GM18498 (cell line): ENCODE measurements around the gene LPAR3.

Experiments used
- ATAC-seq: cut with Tn5 transposase; IDR thresholded peaks from one replicate; pipeline ENCODE4 v1.9.1; 2021; ENCODE audit warnings: mild to moderate bottlenecking, moderate library complexity; ENCODE audit not compliant: unreplicated experiment

Gene LPAR3

GRCh38 chr1:84859866-84860265 is 33.1 kb downstream of the LPAR3 start:
- no peak for ATAC-seq

- ATAC-seq: no peak
Observed at GRCh38 chr1:84857906-84858305, 35.1 kb downstream of the LPAR3 start.

- ATAC-seq: no peak
Observed at GRCh38 chr1:84856726-84857270, 36.2 kb downstream of the LPAR3 start.

GRCh38 chr1:84855691-84856630 is 37.0 kb downstream of the LPAR3 start:
- ATAC-seq: no peak

GRCh38 chr1:84855168-84855567 is 37.8 kb downstream of the LPAR3 start:
- no peak for ATAC-seq

- peak; percentile 96 for ATAC-seq
Observed at GRCh38 chr1:84853741-84854721, 39.0 kb downstream of the LPAR3 start.

GRCh38 chr1:84851839-84852238 is 41.2 kb downstream of the LPAR3 start:
- no peak for ATAC-seq

GRCh38 chr1:84849357-84849975 is 43.5 kb downstream of the LPAR3 start:
- no peak for ATAC-seq

- ATAC-seq: peak; percentile 74
Observed at GRCh38 chr1:84847253-84848250, 45.5 kb downstream of the LPAR3 start.

- ATAC-seq: no peak
Observed at GRCh38 chr1:84846387-84846786, 46.6 kb downstream of the LPAR3 start.

- ATAC-seq: no peak
Observed at GRCh38 chr1:84845357-84845756, 47.6 kb downstream of the LPAR3 start.

GRCh38 chr1:84844094-84844493 is 48.9 kb downstream of the LPAR3 start:
- ATAC-seq: no peak

GRCh38 chr1:84842748-84843231 is 50.2 kb downstream of the LPAR3 start:
- ATAC-seq: no peak

- ATAC-seq: no peak
Observed at GRCh38 chr1:84841971-84842370, 51.0 kb downstream of the LPAR3 start.

GRCh38 chr1:84840346-84840745 is 52.7 kb downstream of the LPAR3 start:
- no peak for ATAC-seq

- no peak for ATAC-seq
Observed at GRCh38 chr1:84839544-84839943, 53.5 kb downstream of the LPAR3 start.

GRCh38 chr1:84836145-84836544 is 56.9 kb downstream of the LPAR3 start:
- ATAC-seq: no peak

GRCh38 chr1:84835169-84835568 is 57.8 kb downstream of the LPAR3 start:
- ATAC-seq: no peak

- no peak for ATAC-seq
Observed at GRCh38 chr1:84834419-84835064, 58.5 kb downstream of the LPAR3 start.
